Activated gamma-delta T cell treated with Interleukin-2 at 50 U/mL for 16 hours (primary cell): ENCODE measurements around the gene RTN3.
"Not testable (repeated sequence)": the region's sequence is repeated elsewhere in the genome, so short reads cannot be mapped to it uniquely, and the experiment has no call there.

ENCODE experiments used
- DNase-seq: peaks from one replicate; pipeline ENCODE4 v3.0.0-alpha.2; 2020

RTN3 gene

DNA sequence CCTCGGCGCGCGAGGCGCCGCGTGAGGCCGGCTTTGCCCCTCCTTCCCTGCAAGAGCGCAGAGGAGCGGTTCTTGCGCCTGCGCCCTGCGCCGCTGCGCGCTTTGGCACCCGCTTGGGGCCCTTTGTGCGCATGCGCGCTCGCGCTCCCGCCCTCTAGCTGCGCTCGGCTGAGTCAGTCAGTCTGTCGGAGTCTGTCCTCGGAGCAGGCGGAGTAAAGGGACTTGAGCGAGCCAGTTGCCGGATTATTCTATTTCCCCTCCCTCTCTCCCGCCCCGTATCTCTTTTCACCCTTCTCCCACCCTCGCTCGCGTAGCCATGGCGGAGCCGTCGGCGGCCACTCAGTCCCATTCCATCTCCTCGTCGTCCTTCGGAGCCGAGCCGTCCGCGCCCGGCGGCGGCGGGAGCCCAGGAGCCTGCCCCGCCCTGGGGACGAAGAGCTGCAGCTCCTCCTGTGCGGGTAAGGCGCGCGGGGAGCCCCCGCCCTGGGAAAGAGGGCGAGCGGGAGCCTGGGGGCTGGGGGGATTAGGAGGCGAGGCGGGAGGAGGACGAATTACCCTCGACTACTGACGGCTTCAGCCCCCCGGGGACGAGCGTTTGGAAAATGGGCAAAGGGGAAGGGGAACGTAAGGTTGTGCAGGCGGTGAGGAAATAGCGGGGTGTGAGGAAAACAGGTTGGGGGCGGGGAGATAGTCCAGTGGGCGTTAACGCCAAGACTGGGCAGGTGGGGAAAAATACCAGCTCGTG is at the start of gene RTN3:
TSS of gene RTN3 (plus strand) at position 180 of the 745 bp plus-strand sequence. CDS start at position 317, 137 bp downstream.
- peak; percentile 98 for DNase-seq

DNA sequence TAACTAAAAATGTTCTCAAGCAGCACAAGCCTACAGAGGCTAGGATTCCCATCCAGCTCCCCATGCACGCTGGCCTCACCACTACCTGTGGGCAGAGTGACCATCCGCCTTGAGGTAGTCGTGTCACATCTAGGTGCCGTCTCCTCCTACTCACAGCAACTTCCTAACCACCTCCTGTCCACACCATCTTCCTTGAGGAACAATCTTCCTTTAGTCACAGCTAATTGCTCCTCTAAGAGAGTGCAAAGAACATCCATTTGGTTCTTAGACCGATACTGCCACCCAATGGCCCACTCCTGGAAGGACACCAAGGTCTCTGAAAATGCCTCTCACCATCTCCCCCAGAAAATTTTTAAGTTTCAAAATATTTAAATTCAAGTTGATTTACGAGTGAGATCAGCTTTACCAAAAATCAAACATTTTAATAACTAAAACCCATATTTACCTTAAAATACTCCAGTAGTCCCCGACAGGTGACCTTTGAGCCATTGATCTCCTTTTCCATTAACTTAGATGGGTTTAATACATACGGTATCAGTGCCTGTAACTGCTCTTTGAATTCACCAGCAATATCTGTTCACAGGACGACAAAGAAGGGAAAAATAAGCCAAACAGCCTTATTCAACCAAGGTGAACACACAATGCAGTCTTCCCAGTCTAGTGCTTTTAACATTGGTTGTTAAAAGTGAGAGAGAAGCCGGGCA is 45.4 kb upstream of the RTN3 start:
- peak; percentile 73 for DNase-seq

DNA sequence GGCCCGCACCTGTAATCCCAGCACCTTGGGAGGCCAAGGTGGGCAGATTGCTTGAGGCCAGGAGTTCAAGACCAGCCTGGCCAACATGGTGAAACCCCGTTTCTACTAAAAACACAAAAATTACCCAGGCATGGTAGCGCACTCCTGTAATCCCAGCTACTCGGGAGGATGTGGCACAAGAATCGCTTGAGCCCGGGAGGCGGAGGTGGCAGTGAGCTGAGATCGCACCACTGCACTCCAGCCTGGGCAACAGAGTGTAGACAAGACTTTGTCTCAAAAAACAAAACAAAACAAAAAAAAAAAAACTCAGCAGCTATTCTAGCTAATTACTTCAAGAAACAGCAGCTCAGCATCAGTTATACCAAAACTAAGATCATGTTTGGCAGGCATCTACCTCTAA is 42.9 kb upstream of the RTN3 start:
- DNase-seq = not testable (repeated sequence)

GRCh38 chr11:63639199-63639832 is 42.0 kb upstream of the RTN3 start:
- no peak for DNase-seq

DNA sequence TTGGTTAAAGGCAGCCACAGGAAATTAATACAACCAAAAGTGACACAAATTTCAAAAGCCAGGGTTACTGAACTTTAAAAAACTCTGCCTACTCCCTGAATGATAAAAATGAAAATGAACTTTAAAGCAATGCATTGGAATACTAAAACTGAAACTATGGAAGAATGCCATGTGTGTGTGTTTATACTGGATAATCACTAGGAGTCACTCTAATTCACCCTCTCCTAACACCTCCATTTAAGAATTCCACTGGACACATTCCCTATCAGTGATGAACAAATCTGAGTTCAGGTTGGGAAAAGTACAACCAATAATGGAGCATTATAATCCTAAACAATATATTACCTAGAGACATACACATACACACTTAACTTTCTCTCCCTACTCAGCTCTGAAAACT is 39.6 kb upstream of the RTN3 start:
- DNase-seq = no peak

DNA sequence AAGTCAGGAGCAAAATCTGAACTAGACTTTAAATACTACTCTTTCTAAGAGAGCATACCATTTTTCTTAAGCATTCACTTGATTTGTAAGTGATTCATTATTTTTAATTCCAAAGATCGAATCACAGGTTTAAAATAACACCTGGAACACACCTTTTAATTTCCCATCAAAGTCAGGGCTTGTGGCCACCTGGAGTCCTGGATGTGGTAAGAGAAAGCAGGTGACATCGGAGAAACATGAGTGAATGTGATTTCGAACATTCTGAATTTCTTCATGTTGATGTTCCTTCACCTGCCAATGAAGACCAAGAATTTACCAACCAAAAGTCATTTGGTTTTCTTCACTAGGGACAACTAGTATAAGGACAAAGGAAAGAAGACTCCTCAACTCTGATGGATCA is 38.1 kb upstream of the RTN3 start:
- no peak for DNase-seq

DNA sequence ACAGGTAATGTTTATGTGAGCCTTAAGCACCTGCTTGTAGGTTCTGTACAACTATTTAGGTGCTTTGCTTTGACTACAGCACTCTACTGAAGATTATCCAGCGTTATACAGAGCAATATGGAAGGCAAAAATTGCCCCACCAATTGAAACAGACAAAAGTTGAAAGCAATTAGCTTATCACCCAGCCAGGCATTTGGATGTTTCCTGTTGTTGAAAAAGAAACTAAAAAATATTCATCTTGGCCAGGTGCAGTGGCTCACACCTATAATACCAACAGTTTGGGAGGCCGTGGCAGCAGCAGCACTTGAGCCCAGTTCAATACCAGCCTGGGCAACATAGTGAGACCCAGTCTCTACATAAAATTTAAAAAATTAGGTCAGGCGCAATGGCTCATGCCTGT is 28.6 kb upstream of the RTN3 start:
- DNase-seq = no peak

GRCh38 chr11:63660972-63661371 is 20.3 kb upstream of the RTN3 start:
- no peak for DNase-seq

DNA sequence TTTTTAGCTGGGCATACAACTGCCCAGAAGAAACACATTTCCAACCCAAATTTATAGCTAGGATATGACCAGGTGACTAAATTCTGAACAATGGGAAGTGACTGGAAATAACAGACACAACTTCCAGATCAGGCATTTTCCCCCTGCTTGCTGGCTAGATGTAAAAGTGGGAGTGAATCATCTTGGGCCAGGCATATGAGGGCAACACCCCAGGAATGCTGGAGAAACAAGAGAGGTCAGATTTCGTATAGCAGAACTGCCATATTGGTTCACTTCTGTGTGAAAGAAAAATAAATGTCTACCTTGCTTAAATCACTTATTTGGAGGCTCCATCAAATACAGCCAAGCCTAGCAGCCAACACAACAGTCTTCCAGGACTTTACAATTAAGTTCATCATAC is 17.5 kb upstream of the RTN3 start:
- no peak for DNase-seq

- no peak for DNase-seq
Measured at GRCh38 chr11:63666874-63667273, 14.4 kb upstream of the RTN3 start.

- no peak for DNase-seq
Measured at GRCh38 chr11:63667995-63668795, 13.1 kb upstream of the RTN3 start.

GRCh38 chr11:63670096-63670432 is 11.2 kb upstream of the RTN3 start:
- DNase-seq = no peak

GRCh38 chr11:63670433-63671321 is 10.6 kb upstream of the RTN3 start:
- peak; percentile 28 for DNase-seq

DNA sequence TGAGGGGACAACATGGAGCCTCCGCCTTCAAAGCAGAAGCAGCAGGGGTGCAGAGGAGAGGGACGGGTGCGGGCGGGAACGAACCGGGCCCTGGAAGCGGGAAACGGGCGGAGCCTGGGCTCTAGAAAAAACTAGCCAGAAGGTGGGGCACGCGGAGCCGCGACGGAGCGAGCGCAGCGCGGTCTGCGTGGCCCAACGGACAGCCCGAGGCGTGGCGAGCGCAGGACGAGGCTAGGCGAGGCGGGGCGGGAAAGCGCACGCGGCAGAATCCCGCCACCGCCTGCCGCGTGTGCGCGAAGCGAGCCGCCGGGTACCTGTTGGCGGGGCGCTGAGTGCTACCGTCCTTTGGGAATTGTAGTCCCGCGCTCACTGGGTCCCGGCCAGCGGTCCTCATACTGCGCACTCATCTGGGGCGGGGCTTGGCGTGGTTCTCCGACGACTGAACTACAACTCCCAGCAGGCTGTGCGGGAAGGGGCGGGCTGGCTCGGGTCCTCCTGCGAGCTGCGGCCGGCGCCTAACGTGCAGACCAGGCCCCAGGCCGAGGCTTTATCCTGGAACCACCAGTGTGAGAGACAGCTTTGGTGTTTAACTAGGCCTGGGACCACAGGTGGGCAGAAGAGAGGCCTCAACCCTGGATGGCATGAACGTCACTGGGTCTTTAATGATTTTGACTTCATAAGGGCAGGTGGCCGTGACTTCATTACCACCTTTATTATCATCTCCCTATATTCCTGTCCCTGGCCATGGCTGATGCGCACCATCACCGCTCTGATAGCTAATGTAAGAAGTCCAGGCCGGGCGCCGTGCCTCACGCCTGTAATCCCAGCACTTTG is 9.8 kb upstream of the RTN3 start, which contains the start of gene ATL3:
TSS of gene ATL3 (minus strand) at position 55 of the 834 bp plus-strand sequence. CDS start at position 14, 41 bp downstream.
- peak; percentile 95 for DNase-seq

GRCh38 chr11:63672156-63672463 is 9.2 kb upstream of the RTN3 start:
- DNase-seq = no peak

DNA sequence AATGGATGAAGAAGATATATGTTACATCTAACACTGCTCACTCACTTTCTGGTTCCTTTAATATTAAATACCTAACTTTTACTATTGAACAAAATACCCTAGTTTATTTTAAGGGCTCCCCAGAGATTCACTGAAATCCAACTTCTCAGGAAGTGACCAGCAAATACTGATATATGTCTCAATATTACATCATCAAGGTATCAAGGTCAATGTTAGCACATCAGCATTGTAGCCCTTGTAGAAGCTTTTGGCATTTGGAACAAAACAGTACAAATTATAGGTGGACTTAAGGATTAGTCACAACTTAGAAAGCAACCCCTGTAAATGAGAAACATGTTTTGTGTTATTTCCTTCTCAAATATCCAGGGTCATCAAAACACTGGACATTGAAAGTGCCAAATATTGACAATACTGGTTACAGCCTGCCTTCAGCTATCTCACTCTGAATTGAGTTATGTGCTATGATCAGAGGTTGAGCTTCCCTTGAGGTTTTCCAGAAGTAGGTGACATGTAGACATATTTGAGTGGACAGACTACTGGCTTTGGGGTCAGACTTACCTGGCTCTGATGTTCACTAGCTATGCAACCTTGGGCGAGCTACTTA is 8.3 kb upstream of the RTN3 start:
- no peak for DNase-seq

DNA sequence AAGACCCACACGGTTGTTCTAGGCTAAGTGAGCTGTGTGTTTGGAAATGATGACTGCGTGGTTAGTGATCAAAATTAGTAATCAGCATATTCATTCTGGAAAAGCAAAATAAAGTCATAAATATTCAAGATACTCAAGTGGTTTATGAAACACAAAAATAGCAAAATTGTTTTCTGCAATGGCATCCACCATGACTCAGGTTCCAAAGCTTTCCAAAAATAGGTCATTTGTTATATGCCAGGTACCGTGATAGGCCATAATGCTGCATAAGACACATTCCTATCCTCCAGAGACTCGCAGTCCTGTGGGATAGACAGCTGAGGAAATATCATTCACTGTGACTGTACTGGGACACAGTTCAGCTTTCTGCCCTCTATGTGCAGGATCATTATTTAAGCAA is 7.7 kb upstream of the RTN3 start:
- DNase-seq = no peak

DNA sequence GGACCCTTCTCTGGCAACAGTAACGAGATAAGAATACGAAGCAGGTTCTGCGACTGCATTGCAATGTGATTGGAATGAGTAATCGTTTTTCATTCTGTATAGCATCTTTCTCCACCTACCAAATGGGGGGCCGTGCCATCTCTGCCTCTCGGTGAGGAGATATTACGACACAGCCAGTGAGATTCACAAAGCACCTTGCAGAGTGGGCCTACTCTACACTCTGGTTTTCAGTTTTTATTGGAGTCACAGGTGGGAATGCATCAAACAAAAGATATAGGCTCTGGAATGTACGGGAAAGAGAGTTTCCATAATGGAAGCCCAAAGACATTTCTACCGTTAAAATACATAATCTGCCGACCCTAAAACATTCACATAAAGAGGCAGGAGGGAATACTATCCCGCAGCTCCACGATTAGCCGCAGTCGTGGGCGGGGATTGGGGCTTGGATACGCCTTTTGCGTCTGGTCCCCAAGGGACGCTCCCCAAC is 423 bp upstream of the RTN3 start:
- no peak for DNase-seq

- no peak for DNase-seq
Measured at GRCh38 chr11:63682066-63683021, 1.0 kb downstream of the RTN3 start.
